Heart left ventricle (tissue), 16 donors: ENCODE measurements around the gene RMND5B. TPM values are rescaled to one million over a fixed set of nuclear protein-coding genes. Genes with fewer than 3 reads are reported as not detected.
"Not testable (repeated sequence)": the region's sequence is repeated elsewhere in the genome, so short reads cannot be mapped to it uniquely, and the experiment has no call there.

Source experiments
- ATAC-seq, 4 donors: fragments of 200-7000 bp; cut with Tn5 transposase; one replicate each; pipeline ENCODE4 v1.9.1; 2020 to 2022; ENCODE audit warnings: moderate library complexity in 4 of 4, mild to moderate bottlenecking in 3 of 4, moderate number of reproducible peaks in 1 of 4
- DNase-seq, 5 donors: peaks; one replicate each; pipeline ENCODE4 v3.0.0-alpha.2; 2020
- H3K27ac ChIP-seq, 12 donors: fragments of 200-600 bp; sonication (generic) in 4 of 12; one replicate each; pipeline versions ENCODE4 v1.5.0 to v1.8.0; 2016 to 2022; ENCODE audit warnings: mild to moderate bottlenecking in 2 of 12
- H3K27me3 ChIP-seq, 9 donors: fragments of 200-600 bp; sonication (generic) in 2 of 9; one replicate each; pipeline versions ENCODE4 v1.5.1 to v1.8.0; 2016 to 2022; ENCODE audit warnings: mild to moderate bottlenecking in 3 of 9
- H3K36me3 ChIP-seq, 9 donors: fragments of 200-600 bp; sonication (generic) in 2 of 9; one replicate each; pipeline versions ENCODE4 v1.5.0 to v1.8.0; 2018 to 2022; ENCODE audit warnings: mild to moderate bottlenecking in 2 of 9
- H3K4me1 ChIP-seq, 12 donors: fragments of 200-600 bp; sonication (generic) in 4 of 12; one replicate each; pipeline versions ENCODE4 v1.5.0 to v1.8.0; 2016 to 2022; ENCODE audit warnings: mild to moderate bottlenecking in 3 of 12
- H3K4me3 ChIP-seq, 12 donors: fragments of 200-600 bp; sonication (generic) in 4 of 12; one replicate each; pipeline versions ENCODE4 v1.5.0 to v1.8.0; 2017 to 2022; ENCODE audit warnings: mild to moderate bottlenecking in 9 of 12, moderate library complexity in 4 of 12
- H3K9me3 ChIP-seq, 12 donors: fragments of 200-600 bp; sonication (generic) in 4 of 12; one replicate each; pipeline versions ENCODE4 v1.5.0 to v1.8.0; 2016 to 2022; ENCODE audit warnings: mild to moderate bottlenecking in 1 of 12
- CTCF ChIP-seq, 12 donors: fragments of 200-600 bp; sonication (generic) in 4 of 12; IDR thresholded peaks; one replicate each; pipeline versions ENCODE4 v1.5.0 to v1.8.0; 2018 to 2022; ENCODE audit warnings: antibody characterized with exemption in 12 of 12, mild to moderate bottlenecking in 5 of 12
- POLR2A ChIP-seq, 2 donors: fragments of 450-650 bp; IDR thresholded peaks; one replicate each; pipeline ENCODE4 v1.6.1; 2017; ENCODE audit warnings: antibody characterized with exemption in 2 of 2, mild to moderate bottlenecking in 2 of 2, moderate library complexity in 2 of 2
- WGBS, 4 donors: extraction: QIAGEN DNeasy Blood & Tissue Kit in 2 of 4; methylation state at CpG; one replicate each; pipeline versions ENCODE4 v1.1.5 to v1.1.7; 2013 to 2018; 5-methylcytosine and 5-hydroxymethylcytosine counted together
- intact Hi-C, 10 donors: fragments of 100-400 bp; cut with DNase I; formaldehyde crosslinking; loops; one replicate each; pipeline versions ENCODE4 v1.11.1 to v1.14.2; 2022
- polyA plus RNA-seq, 2 donors: library from polyadenylated mRNA; stranded (reverse); fragments of 200-250 nt; gene quantifications; one replicate each; pipeline ENCODE4 v1.2.3, GENCODE V29; 2013
- total RNA-seq, 9 donors: library from RNA; depleted of rRNA in 2 of 9; stranded (reverse); fragments of >200 nt in 2 of 9; fragmentation: NEBNext Ultra II Directional in 3 of 9; extraction: Animal tissue kit (Norgen Biotek cat#: 25700) in 3 of 9; gene quantifications; one replicate each; pipeline versions ENCODE4 v1.1.0 to v1.2.4, GENCODE V29; 2016 to 2023
- donor health status: ischemic (EF 13 %, LVEDD 7.1; RV severe dilation, severe dysfunction).
- donor health status: healthy with polysubstance abuse.
- donor health status: DM: no; HTN: yes; CAD: no.
- donor health status: DM: no; HTN: no; CAD: no.
- donor health status: ischemic (EF 25% LVEDD 6.9; RV normal size, moderate dysfunction).
- donor health status: ischemic (EF 25% LVEDD 5.7; RV mildly dilated, moderate dysfunction).
- donor health status: healthy.
- donor health status: DM: yes; HTN: yes; CAD: no.
- donor health status: ischemic (EF 35%, LVEDD 5.7; RV mildly dilated, moderate dysfunction).
- donor health status: nonischemic (EF 11% LVEDD 7.7; RV severe dilation, severe dysfunction).
- donor health status: DM: yes; HTN: yes; CAD: no.
- donor health status: PGD.
- donor health status: ischemic (EF 29% LVEDD 5.4; RV normal size, mild dysfunction).
- donor health status: nonischemic (EF 23%, LVEDD 6.1; RV moderate dilation, normal function).

Gene RMND5B
- total and polyA plus RNA-seq, 11 donors, result 26.4 to 42.2 (median 32.7) TPM

- peaks cover 0 to 27% (median 7%) of the 10 kb centered on the region in 9 donors for H3K27me3 ChIP-seq
- DNase-seq, result no peak
- no peak overlapping the region for H3K4me3 ChIP-seq
- WGBS, 4 donors, result 66 to 76% (median 72%) methylated on average over 6 of the region's 6 CpGs
- H3K36me3 ChIP-seq, result no peaks in the 10 kb centered on the region
- no peaks in the 10 kb centered on the region for H3K4me1 ChIP-seq
- intact Hi-C loops, result no loop called here
- H3K27ac ChIP-seq, result no peak overlapping the region
- no peak for TF ChIP-seq POLR2A (IDR thresholded peaks at IDR 0.05)
- no peak for TF ChIP-seq CTCF (IDR thresholded peaks at IDR 0.05)
- H3K9me3 ChIP-seq, result no peaks in the 10 kb centered on the region
- ATAC-seq, result no peak
Measured at GRCh38 chr5:178085316-178085715, 45.5 kb upstream of the RMND5B start.

GRCh38 chr5:178086266-178086665 lies 44.5 kb upstream of the RMND5B start:
- Histone ChIP-seq H3K9me3 (peaks cover 0 to 4% (median 0%) of the 10 kb centered on the region in 12 donors), H3K27ac (no peak overlapping the region), H3K4me1 (no peaks in the 10 kb centered on the region), H3K27me3 (peaks cover 0 to 27% (median 7%) of the 10 kb centered on the region in 9 donors), H3K4me3 (no peak overlapping the region), H3K36me3 (no peaks in the 10 kb centered on the region)
- peak in 1 of 5 donors; percentile 18 for DNase-seq
- ATAC-seq, result no peak
- TF ChIP-seq CTCF (IDR thresholded peaks at IDR 0.05), result no peak
- TF ChIP-seq POLR2A (IDR thresholded peaks at IDR 0.05), result no peak
- 31 to 42% (median 38%) methylated on average over 25 of the region's 25 CpGs for WGBS, 4 donors
- intact Hi-C loops, result no loop called here

- H3K27ac ChIP-seq, H3K4me3 ChIP-seq, intact Hi-C loops, H3K4me1 ChIP-seq, ATAC-seq, DNase-seq, H3K36me3 ChIP-seq: not testable (repeated sequence)
- H3K9me3 ChIP-seq, result peaks cover 0 to 12% (median 0%) of the 10 kb centered on the region in 12 donors
- 72 to 84% (median 80%) methylated on average over 5 of the region's 5 CpGs for WGBS, 4 donors
- H3K27me3 ChIP-seq, result peaks cover 0 to 27% (median 7%) of the 10 kb centered on the region in 9 donors
Measured at GRCh38 chr5:178087199-178087598, 43.6 kb upstream of the RMND5B start.

GRCh38 chr5:178090856-178091255 lies 40.0 kb upstream of the RMND5B start:
- TF ChIP-seq POLR2A (IDR thresholded peaks at IDR 0.05) (no peak), CTCF (IDR thresholded peaks at IDR 0.05) (no peak)
- no peak overlapping the region for H3K27ac ChIP-seq
- peaks cover 0 to 22% (median 7%) of the 10 kb centered on the region in 9 donors for H3K27me3 ChIP-seq
- H3K4me1 ChIP-seq, result no peaks in the 10 kb centered on the region
- intact Hi-C loops, result no loop called here
- 85 to 88% (median 86%) methylated on average over 6 of the region's 6 CpGs for WGBS, 4 donors
- peaks cover 0 to 12% (median 0%) of the 10 kb centered on the region in 12 donors for H3K9me3 ChIP-seq
- no peak for DNase-seq
- H3K4me3 ChIP-seq, result no peak overlapping the region
- ATAC-seq, result no peak
- H3K36me3 ChIP-seq, result no peaks in the 10 kb centered on the region

GRCh38 chr5:178093134-178093533 lies 37.7 kb upstream of the RMND5B start:
- peaks cover 0 to 14% (median 0%) of the 10 kb centered on the region in 9 donors for H3K27me3 ChIP-seq
- peaks cover 0 to 12% (median 0%) of the 10 kb centered on the region in 12 donors for H3K9me3 ChIP-seq
- no peak overlapping the region for H3K27ac ChIP-seq
- WGBS, 4 donors, result 71 to 84% (median 80%) methylated on average over 2 of the region's 2 CpGs
- H3K4me3 ChIP-seq, result no peak overlapping the region
- no peak for TF ChIP-seq CTCF (IDR thresholded peaks at IDR 0.05)
- no peak for TF ChIP-seq POLR2A (IDR thresholded peaks at IDR 0.05)
- ATAC-seq (no peak), DNase-seq (no peak)
- H3K4me1 ChIP-seq, result no peaks in the 10 kb centered on the region
- H3K36me3 ChIP-seq, result no peaks in the 10 kb centered on the region
- intact Hi-C loops, result no loop called here
